Astrocyte of the cerebellum (primary cell): ENCODE results near the gene SORT1.

Experiments used
- DNase-seq: peaks from one replicate; pipeline ENCODE4 v3.0.0-alpha.2; 2011; ENCODE audit warnings: low read depth
- H3K4me3 ChIP-seq: 2 replicates; pipeline ENCODE4 v1.5.1; 2011; ENCODE audit warnings: mild to moderate bottlenecking, low read depth, low read length, moderate library complexity
- in situ Hi-C: cut with HindIII; loops from 2 replicates; pipeline ENCODE4 v1.10.0; 2017; ENCODE audit warnings: low sequenced_read_pairs
- TF ChIP-seq, protein P1 (sequence below): IDR thresholded peaks from 2 replicates; pipeline ENCODE4 v1.5.1; 2012; ENCODE audit warnings: low read length, low read depth, moderate library complexity, mild to moderate bottlenecking; ENCODE audit errors: missing control alignments

The SORT1 gene

DNA sequence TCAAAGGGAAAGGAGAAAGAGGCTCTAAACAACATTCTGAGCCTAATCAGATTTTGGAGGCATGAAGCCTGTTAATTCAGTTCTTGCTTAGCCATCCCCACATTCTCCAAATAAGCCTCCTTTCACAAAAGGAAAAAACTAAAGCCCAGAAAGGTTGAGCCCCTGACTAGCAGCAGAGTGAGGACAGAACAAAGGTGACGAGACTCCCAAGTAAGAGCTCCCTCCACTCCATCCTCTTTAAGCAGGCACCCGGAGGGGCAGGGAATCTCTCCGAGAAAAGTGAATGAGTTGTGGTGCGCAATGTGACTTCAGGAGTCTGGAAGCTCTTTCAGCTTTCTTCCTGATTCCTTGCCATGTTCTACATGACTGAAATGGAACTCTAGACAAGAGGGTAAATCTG, 47.5 kb downstream of the SORT1 start:
- TF ChIP-seq, protein P1, sequence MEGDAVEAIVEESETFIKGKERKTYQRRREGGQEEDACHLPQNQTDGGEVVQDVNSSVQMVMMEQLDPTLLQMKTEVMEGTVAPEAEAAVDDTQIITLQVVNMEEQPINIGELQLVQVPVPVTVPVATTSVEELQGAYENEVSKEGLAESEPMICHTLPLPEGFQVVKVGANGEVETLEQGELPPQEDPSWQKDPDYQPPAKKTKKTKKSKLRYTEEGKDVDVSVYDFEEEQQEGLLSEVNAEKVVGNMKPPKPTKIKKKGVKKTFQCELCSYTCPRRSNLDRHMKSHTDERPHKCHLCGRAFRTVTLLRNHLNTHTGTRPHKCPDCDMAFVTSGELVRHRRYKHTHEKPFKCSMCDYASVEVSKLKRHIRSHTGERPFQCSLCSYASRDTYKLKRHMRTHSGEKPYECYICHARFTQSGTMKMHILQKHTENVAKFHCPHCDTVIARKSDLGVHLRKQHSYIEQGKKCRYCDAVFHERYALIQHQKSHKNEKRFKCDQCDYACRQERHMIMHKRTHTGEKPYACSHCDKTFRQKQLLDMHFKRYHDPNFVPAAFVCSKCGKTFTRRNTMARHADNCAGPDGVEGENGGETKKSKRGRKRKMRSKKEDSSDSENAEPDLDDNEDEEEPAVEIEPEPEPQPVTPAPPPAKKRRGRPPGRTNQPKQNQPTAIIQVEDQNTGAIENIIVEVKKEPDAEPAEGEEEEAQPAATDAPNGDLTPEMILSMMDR: no peak
- in situ Hi-C loops: no loop called here
- no peak overlapping the region for H3K4me3 ChIP-seq
- no peak for DNase-seq

DNA sequence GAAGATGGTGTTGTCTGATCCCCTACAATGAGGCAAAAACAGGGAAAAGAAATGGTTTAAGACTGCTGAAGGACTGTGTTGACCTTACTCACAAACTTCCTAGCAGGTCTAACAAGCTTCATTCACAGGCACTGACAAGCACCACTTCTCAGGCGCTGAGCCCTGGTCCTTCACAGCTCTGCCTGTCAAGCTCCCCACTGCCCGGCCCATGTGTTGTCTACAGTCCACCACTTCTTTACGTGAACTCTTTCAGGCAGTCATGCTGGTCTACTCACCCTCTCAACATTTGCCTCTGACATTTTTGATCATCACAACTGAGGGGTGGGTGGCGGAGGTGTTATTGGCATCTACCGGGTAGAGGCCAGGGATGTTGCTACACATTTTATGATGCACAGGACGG, 50.2 kb downstream of the SORT1 start:
- no peak for DNase-seq
- in situ Hi-C loops: no loop called here
- no peak overlapping the region for H3K4me3 ChIP-seq
- TF ChIP-seq, protein P1: no peak

DNA sequence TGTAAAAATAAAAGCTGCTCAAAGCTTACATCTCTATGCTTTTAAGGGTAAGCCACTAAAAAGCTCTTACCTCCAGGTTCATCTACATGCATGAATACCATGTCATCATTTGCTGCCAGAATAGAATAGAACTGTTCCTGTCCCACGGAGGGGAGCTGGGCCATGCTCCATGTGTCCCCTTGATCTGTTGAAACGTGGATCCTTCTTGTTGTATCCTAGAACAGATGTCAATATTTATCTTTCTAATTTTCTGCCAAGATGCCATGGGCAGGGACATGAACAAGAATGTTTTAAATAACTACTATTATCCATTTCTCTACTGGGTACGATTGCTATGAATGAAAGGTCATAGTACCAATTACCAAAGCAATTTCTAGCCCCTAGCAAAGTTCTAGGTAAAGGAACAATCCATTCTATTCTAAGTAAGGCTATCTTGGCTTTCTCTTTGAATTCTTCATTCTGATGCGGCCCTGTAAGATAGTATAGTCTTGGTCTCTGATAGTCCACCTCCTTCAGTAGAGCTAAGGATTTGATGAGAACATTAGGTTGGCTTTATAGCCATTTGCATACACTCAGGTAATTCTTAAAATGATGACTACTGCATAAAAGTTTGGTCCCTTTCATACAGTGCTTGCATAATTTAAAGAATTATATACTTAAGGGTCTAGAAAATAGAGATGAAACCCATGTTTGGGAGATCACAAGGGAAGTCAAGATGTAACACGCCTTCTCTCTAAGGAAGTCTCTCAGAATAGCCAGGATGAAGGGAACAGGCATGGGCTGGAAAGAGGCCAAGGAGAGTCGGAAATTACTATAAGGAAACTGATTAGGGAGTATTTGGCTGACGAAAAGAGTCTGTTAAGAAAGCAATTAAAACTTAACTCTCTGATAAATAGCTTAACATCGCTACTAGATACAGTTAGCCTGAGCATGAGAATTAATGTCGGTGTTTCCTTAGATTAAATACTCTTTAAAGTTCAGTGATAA, 55.5 kb downstream of the SORT1 start:
- H3K4me3 ChIP-seq: no peak overlapping the region
- TF ChIP-seq, protein P1: no peak
- in situ Hi-C loops: no loop called here
- no peak for DNase-seq

DNA sequence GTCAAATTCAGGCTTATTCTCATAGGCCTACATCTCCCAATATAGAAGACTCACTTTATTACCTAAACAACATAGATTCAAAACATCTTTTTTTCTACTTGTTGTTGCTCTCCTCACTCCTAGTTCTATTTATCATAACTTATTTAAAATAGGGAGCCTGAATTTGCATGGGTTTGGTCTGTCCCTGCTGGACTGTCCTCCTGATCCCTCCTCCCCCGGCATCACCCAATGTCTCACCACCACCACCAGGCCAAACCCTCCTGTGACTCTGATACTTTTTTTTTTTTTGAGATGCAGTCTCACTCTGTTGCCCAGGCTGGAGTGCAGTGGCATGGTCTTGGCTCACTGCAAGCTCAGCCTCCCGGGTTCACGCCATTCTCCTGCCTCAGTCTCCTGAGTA, 59.1 kb downstream of the SORT1 start:
- in situ Hi-C loops: no loop called here
- TF ChIP-seq, protein P1: no peak
- DNase-seq: no peak
- no peak overlapping the region for H3K4me3 ChIP-seq

DNA sequence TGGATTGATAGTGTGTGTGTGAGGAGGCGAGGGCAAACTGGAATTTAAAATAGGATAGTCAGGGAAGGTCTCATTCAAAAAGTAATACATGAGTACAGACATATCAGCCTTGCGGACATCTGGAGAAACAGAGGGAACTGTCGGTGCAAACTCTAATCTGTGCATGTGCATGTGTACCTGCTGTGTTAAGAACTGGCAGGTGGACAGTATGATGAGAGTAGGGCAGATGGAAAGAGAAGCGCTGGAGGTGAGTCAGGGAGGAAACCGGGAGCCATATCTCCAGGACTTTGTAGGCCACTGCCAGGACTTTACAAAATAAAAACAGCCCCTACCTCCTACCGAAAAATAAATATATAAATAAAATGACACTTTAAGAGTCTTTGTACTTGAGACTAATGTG, 59.6 kb downstream of the SORT1 start:
- in situ Hi-C loops: no loop called here
- no peak for DNase-seq
- TF ChIP-seq, protein P1: no peak
- no peak overlapping the region for H3K4me3 ChIP-seq

DNA sequence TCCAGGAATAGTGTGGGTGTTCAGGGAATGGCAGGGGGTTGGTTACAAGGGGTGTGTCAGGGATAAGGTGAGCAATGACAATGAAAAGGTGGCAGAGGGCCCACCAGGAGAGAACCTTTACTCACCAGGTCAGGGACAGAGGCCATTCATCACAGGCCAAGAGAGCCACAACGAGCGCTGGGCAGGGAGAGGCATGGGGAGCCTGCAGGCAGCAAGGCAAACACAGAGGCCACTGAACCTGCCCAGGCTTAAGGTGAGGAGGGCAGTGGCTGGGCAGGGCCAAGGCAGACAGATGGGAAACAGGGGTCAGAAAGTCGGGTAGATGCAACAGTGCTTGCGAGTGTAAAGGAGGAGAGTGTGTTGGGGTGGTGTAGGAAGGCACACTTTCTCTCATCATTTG, 62.6 kb downstream of the SORT1 start:
- no peak for DNase-seq
- TF ChIP-seq, protein P1: no peak
- no peak overlapping the region for H3K4me3 ChIP-seq
- in situ Hi-C loops: no loop called here
